Osteocyte (in vitro differentiated cells): ENCODE results near the gene CCDC88C. TPM values are rescaled to one million over a fixed set of nuclear protein-coding genes. Genes with fewer than 3 reads are reported as not detected.

ENCODE experiments used
- DNase-seq: peaks from one replicate; pipeline ENCODE4 v3.0.0; 2021; ENCODE audit warnings: mixed read lengths; ENCODE audit not compliant: unreplicated experiment; ENCODE audit errors: extremely low spot score
- H3K27ac Mint-ChIP-seq: one replicate; pipeline ENCODE4 v1.8.0; 2021; ENCODE audit warnings: mild to moderate bottlenecking, mixed read lengths; ENCODE audit not compliant: unreplicated experiment
- H3K27me3 Mint-ChIP-seq: one replicate; pipeline ENCODE4 v1.8.0; 2021; ENCODE audit warnings: mixed read lengths; ENCODE audit not compliant: unreplicated experiment
- H3K36me3 Mint-ChIP-seq: one replicate; pipeline ENCODE4 v1.8.0; 2021; ENCODE audit warnings: mixed read lengths; ENCODE audit not compliant: unreplicated experiment
- H3K4me1 Mint-ChIP-seq: one replicate; pipeline ENCODE4 v1.8.0; 2021; ENCODE audit warnings: mixed read lengths; ENCODE audit not compliant: unreplicated experiment
- H3K4me3 Mint-ChIP-seq: one replicate; pipeline ENCODE4 v1.8.0; 2021; ENCODE audit warnings: mild to moderate bottlenecking, moderate library complexity, mixed read lengths; ENCODE audit not compliant: unreplicated experiment
- H3K9me3 Mint-ChIP-seq: one replicate; pipeline ENCODE4 v1.8.0; 2021; ENCODE audit warnings: mixed read lengths; ENCODE audit not compliant: unreplicated experiment
- CTCF ChIP-seq: fragments of 200-600 bp; sonication (generic); IDR thresholded peaks from 2 replicates; pipeline ENCODE4 v1.5.0; 2021; ENCODE audit warnings: antibody characterized with exemption, mild to moderate bottlenecking, moderate library complexity
- total RNA-seq: library from RNA; stranded (reverse); gene quantifications from 2 replicates; pipeline ENCODE4 v1.2.1, GENCODE V29; 2021

CCDC88C gene
- total RNA-seq, 1 donor from 2014 or later: 1.4 TPM

GRCh38 chr14:91306547-91306946 is 111.1 kb downstream of the CCDC88C start:
- no peak for TF ChIP-seq CTCF
- Mint-ChIP-seq H3K9me3 (no peaks in the 10 kb centered on the region), H3K27ac (no peak overlapping the region), H3K36me3 (no peaks in the 10 kb centered on the region), H3K4me3 (no peak overlapping the region), H3K27me3 (no peaks in the 10 kb centered on the region), H3K4me1 (no peaks in the 10 kb centered on the region)
- no peak for DNase-seq

- no peak for TF ChIP-seq CTCF
- H3K27ac Mint-ChIP-seq: no peak overlapping the region
- H3K27me3 Mint-ChIP-seq: no peaks in the 10 kb centered on the region
- no peak overlapping the region for H3K4me3 Mint-ChIP-seq
- H3K36me3 Mint-ChIP-seq: no peaks in the 10 kb centered on the region
- no peaks in the 10 kb centered on the region for H3K4me1 Mint-ChIP-seq
- no peak for DNase-seq
- H3K9me3 Mint-ChIP-seq: no peaks in the 10 kb centered on the region
Measured at GRCh38 chr14:91305650-91306431, 111.8 kb downstream of the CCDC88C start.

- no peak overlapping the region for H3K27ac Mint-ChIP-seq
- no peak for DNase-seq
- H3K4me3 Mint-ChIP-seq: no peak overlapping the region
- no peaks in the 10 kb centered on the region for H3K9me3 Mint-ChIP-seq
- no peak for TF ChIP-seq CTCF
- no peaks in the 10 kb centered on the region for H3K36me3 Mint-ChIP-seq
- no peaks in the 10 kb centered on the region for H3K4me1 Mint-ChIP-seq
- no peaks in the 10 kb centered on the region for H3K27me3 Mint-ChIP-seq
Measured at GRCh38 chr14:91303924-91304229, 113.7 kb downstream of the CCDC88C start.

- no peaks in the 10 kb centered on the region for H3K36me3 Mint-ChIP-seq
- H3K9me3 Mint-ChIP-seq: no peaks in the 10 kb centered on the region
- no peaks in the 10 kb centered on the region for H3K27me3 Mint-ChIP-seq
- TF ChIP-seq CTCF: no peak
- no peaks in the 10 kb centered on the region for H3K4me1 Mint-ChIP-seq
- no peak overlapping the region for H3K27ac Mint-ChIP-seq
- DNase-seq: no peak
- H3K4me3 Mint-ChIP-seq: no peak overlapping the region
Measured at GRCh38 chr14:91303091-91303923, 114.3 kb downstream of the CCDC88C start.

GRCh38 chr14:91302391-91302790 is 115.2 kb downstream of the CCDC88C start:
- no peaks in the 10 kb centered on the region for H3K4me1 Mint-ChIP-seq
- DNase-seq: no peak
- no peak overlapping the region for H3K27ac Mint-ChIP-seq
- H3K36me3 Mint-ChIP-seq: no peaks in the 10 kb centered on the region
- no peak overlapping the region for H3K4me3 Mint-ChIP-seq
- no peaks in the 10 kb centered on the region for H3K27me3 Mint-ChIP-seq
- no peak for TF ChIP-seq CTCF
- no peaks in the 10 kb centered on the region for H3K9me3 Mint-ChIP-seq
